ENCODE measurements around the gene TPM4. TPM values are rescaled to one million over a fixed set of nuclear protein-coding genes. Genes with fewer than 3 reads are reported as not detected.

TPM4 gene
- total and polyA plus RNA-seq, 2 of the 8 experiments (the other 6 are each of a cell fraction or from before 2014, with no cell fraction given), result 160 to 359 TPM

DNA sequence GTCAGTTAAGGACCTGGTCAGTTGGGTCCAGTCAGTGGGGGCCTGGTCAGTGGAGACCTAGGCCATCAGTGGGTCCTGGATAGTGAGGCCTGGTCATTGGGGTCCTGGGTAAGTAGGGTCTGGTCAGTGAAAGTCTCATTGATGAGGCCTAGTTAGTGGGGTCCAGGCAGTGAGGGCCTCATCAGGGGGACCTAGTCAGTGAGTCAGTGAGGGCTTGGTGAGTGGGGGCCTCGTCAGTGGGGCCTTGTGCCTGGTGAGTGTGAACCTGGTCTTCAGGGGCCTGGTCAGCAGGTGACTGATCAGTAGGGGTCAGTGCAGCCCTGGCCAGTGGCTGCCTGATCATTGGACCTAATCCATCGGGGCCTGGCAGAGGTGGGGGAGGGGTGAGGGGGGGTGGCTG lies 42.6 kb upstream of the TPM4 start (continued):
- TF ChIP-seq TAF7 (optimal IDR thresholded peaks at IDR 0.05; ENCODE audit: borderline replicate concordance, low read depth, low read length) (no peak), KDM4A (IDR thresholded peaks at IDR 0.05; ENCODE audit: low read depth, low read length, severe bottlenecking) (no peak), ATF3 (IDR thresholded peaks at IDR 0.05; ENCODE audit: insufficient read depth, low read depth, low read length) (no peak), POU5F1 (IDR thresholded peaks at IDR 0.05; ENCODE audit: low read depth, low read length) (no peak), CHD2 (IDR thresholded peaks at IDR 0.05; ENCODE audit: low read length) (no peak), SIRT6 (IDR thresholded peaks at IDR 0.05; ENCODE audit: low read length) (no peak), TAF1 (IDR thresholded peaks at IDR 0.05; ENCODE audit: low read depth, low read length) (no peak)
